Type B pancreatic cell (in vitro differentiated cells): Measurements from ENCODE around the gene DNAH7. TPM values are rescaled to one million over a fixed set of nuclear protein-coding genes. Genes with fewer than 3 reads are reported as not detected.

Experiments
- DNase-seq: peaks from one replicate; pipeline ENCODE4 v3.0.0; 2021; ENCODE audit warnings: mixed read lengths; ENCODE audit not compliant: unreplicated experiment; ENCODE audit errors: extremely low spot score
- H3K27ac Mint-ChIP-seq: 2 replicates; pipeline ENCODE4 v1.8.0; 2021; ENCODE audit warnings: mild to moderate bottlenecking, mixed read lengths
- H3K27me3 Mint-ChIP-seq: 2 replicates; pipeline ENCODE4 v1.8.0; 2021; ENCODE audit warnings: mixed read lengths
- H3K36me3 Mint-ChIP-seq: 2 replicates; pipeline ENCODE4 v1.8.0; 2021; ENCODE audit warnings: mixed read lengths
- H3K4me1 Mint-ChIP-seq: one replicate; pipeline ENCODE4 v1.8.0; 2021; ENCODE audit warnings: mixed read lengths; ENCODE audit not compliant: unreplicated experiment
- H3K4me3 Mint-ChIP-seq: 2 replicates; pipeline ENCODE4 v1.8.0; 2021; ENCODE audit warnings: mild to moderate bottlenecking, mixed read lengths
- H3K9me3 Mint-ChIP-seq: 2 replicates; pipeline ENCODE4 v1.8.0; 2021; ENCODE audit warnings: mixed read lengths
- total RNA-seq: library from RNA; stranded (reverse); gene quantifications from 2 replicates; pipeline ENCODE4 v1.2.1, GENCODE V29; 2021; ENCODE audit warnings: low replicate concordance
- TF ChIP-seq, protein P1 (sequence below): fragments of 200-600 bp; sonication (generic); conservative IDR thresholded peaks from 2 replicates; pipeline ENCODE4 v1.5.0; 2021; ENCODE audit warnings: antibody characterized with exemption, mild to moderate bottlenecking

Gene DNAH7
- total RNA-seq, 1 donor from 2014 or later: 7.5 TPM

GRCh38 chr2:195967336-195967735, 101.3 kb downstream of the DNAH7 start:
- H3K27ac Mint-ChIP-seq: no peak overlapping the region
- H3K9me3 Mint-ChIP-seq: peaks cover 5% of the 10 kb centered on the region
- H3K4me3 Mint-ChIP-seq: no peak overlapping the region
- TF ChIP-seq, protein P1, sequence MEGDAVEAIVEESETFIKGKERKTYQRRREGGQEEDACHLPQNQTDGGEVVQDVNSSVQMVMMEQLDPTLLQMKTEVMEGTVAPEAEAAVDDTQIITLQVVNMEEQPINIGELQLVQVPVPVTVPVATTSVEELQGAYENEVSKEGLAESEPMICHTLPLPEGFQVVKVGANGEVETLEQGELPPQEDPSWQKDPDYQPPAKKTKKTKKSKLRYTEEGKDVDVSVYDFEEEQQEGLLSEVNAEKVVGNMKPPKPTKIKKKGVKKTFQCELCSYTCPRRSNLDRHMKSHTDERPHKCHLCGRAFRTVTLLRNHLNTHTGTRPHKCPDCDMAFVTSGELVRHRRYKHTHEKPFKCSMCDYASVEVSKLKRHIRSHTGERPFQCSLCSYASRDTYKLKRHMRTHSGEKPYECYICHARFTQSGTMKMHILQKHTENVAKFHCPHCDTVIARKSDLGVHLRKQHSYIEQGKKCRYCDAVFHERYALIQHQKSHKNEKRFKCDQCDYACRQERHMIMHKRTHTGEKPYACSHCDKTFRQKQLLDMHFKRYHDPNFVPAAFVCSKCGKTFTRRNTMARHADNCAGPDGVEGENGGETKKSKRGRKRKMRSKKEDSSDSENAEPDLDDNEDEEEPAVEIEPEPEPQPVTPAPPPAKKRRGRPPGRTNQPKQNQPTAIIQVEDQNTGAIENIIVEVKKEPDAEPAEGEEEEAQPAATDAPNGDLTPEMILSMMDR: no peak
- H3K4me1 Mint-ChIP-seq: peaks cover 4% of the 10 kb centered on the region
- no peaks in the 10 kb centered on the region for H3K36me3 Mint-ChIP-seq
- DNase-seq: no peak
- H3K27me3 Mint-ChIP-seq: no peaks in the 10 kb centered on the region

GRCh38 chr2:195961873-195962272, 106.8 kb downstream of the DNAH7 start:
- no peaks in the 10 kb centered on the region for H3K27me3 Mint-ChIP-seq
- H3K4me3 Mint-ChIP-seq: no peak overlapping the region
- H3K27ac Mint-ChIP-seq: no peak overlapping the region
- no peaks in the 10 kb centered on the region for H3K4me1 Mint-ChIP-seq
- DNase-seq: no peak
- H3K36me3 Mint-ChIP-seq: peaks cover 3% of the 10 kb centered on the region
- H3K9me3 Mint-ChIP-seq: peaks cover 5% of the 10 kb centered on the region
- TF ChIP-seq, protein P1: no peak

DNA sequence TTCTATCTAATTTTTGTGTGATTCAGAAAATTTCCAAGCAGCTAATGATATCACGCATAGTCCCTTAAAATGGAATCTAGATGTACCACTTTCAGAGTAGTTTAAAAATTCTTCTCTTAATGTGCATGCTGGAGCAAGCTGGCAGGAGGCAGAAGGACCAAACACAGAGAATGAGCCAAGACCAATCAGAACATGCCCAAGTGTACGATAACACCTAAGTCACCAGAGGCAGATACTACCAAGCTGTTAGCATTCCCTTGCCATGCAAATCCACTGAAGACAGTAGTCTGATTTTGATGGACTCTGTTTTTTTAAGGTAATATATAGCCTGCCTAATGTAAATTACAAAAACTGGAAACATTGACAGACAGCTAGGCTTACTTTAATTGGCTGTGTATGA, 109.3 kb downstream of the DNAH7 start:
- no peak for DNase-seq
- Mint-ChIP-seq H3K4me1 (no peaks in the 10 kb centered on the region), H3K27me3 (no peaks in the 10 kb centered on the region), H3K36me3 (peaks cover 3% of the 10 kb centered on the region), H3K27ac (no peak overlapping the region), H3K4me3 (no peak overlapping the region), H3K9me3 (peaks cover 5% of the 10 kb centered on the region)
- TF ChIP-seq, protein P1: no peak

DNA sequence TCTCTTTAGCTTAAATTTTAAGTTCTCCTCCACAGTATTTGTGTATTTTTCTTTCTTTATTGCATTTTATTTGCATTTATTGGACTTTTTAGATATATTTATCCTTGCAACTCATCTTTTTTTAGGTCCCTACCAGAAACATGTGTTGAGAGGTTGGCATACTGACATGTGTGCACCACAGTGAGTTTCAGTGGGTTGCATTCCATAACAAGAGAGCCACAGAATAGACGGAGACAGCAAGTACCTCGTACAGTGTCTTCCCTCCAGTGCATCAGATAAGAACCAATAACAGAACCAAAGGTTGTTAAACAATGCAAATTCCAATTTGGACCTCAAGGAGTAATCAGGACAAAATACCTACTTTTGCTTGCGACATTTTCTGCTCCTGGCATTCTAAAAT, 111.9 kb downstream of the DNAH7 start:
- Mint-ChIP-seq H3K9me3 (peaks cover 7% of the 10 kb centered on the region), H3K27ac (no peak overlapping the region), H3K36me3 (peaks cover 3% of the 10 kb centered on the region), H3K4me1 (no peaks in the 10 kb centered on the region), H3K27me3 (no peaks in the 10 kb centered on the region), H3K4me3 (no peak overlapping the region)
- DNase-seq: no peak
- TF ChIP-seq, protein P1: no peak

GRCh38 chr2:195945056-195945455, 123.6 kb downstream of the DNAH7 start:
- Mint-ChIP-seq H3K9me3 (no peaks in the 10 kb centered on the region), H3K4me1 (no peaks in the 10 kb centered on the region), H3K36me3 (no peaks in the 10 kb centered on the region), H3K27ac (no peak overlapping the region), H3K27me3 (no peaks in the 10 kb centered on the region), H3K4me3 (no peak overlapping the region)
- TF ChIP-seq, protein P1: no peak
- no peak for DNase-seq

GRCh38 chr2:195937176-195937575, 131.5 kb downstream of the DNAH7 start:
- TF ChIP-seq, protein P1: no peak
- H3K27me3 Mint-ChIP-seq: no peaks in the 10 kb centered on the region
- H3K36me3 Mint-ChIP-seq: peaks cover 3% of the 10 kb centered on the region
- H3K4me3 Mint-ChIP-seq: no peak overlapping the region
- H3K9me3 Mint-ChIP-seq: no peaks in the 10 kb centered on the region
- no peaks in the 10 kb centered on the region for H3K4me1 Mint-ChIP-seq
- DNase-seq: no peak
- no peak overlapping the region for H3K27ac Mint-ChIP-seq
